Urinary bladder (tissue), 4 donors: ENCODE results near the gene HDLBP. TPM values are rescaled to one million over a fixed set of nuclear protein-coding genes. Genes with fewer than 3 reads are reported as not detected.

Experiments used
- DNase-seq: peaks from one replicate; pipeline ENCODE4 v3.0.0-alpha.2; 2015; ENCODE audit errors: extremely low spot score
- H3K27ac ChIP-seq: one replicate; pipeline ENCODE4 v1.5.1; 2013; ENCODE audit warnings: low read depth, mild to moderate bottlenecking, moderate library complexity
- H3K36me3 ChIP-seq: one replicate; pipeline ENCODE4 v1.6.1; 2013; ENCODE audit warnings: mild to moderate bottlenecking, moderate library complexity; ENCODE audit not compliant: insufficient read depth
- H3K4me1 ChIP-seq: one replicate; pipeline ENCODE4 v1.6.1; 2013; ENCODE audit warnings: mild to moderate bottlenecking, moderate library complexity; ENCODE audit not compliant: insufficient read depth
- H3K4me3 ChIP-seq: one replicate; pipeline ENCODE4 v1.5.1; 2013; ENCODE audit warnings: low read depth, low read length
- WGBS: extraction: QIAGEN DNeasy Blood & Tissue Kit; methylation state at CpG from one replicate; pipeline ENCODE4 v1.1.7; 2013; 5-methylcytosine and 5-hydroxymethylcytosine counted together
- polyA plus RNA-seq: library from polyadenylated mRNA; stranded (reverse); fragments of 200-250 nt; gene quantifications from one replicate; pipeline ENCODE4 v1.2.3, GENCODE V29; 2013
- total RNA-seq: library from RNA; depleted of rRNA; stranded (reverse); fragments of >200 nt; gene quantifications from one replicate; pipeline ENCODE4 v1.2.3, GENCODE V29; 2014
- donor health status: healthy with polysubstance abuse.
- donor health status: healthy.

The HDLBP gene
- total and polyA plus RNA-seq, 2 donors = 199 to 588 TPM

GRCh38 chr2:241215421-241215820 is 100.1 kb downstream of the HDLBP start:
- no peak overlapping the region for H3K4me3 ChIP-seq
- WGBS = 56% methylated on average over 9 of the region's 9 CpGs
- H3K27ac ChIP-seq = no peak overlapping the region
- H3K4me1 ChIP-seq = no peaks in the 10 kb centered on the region
- DNase-seq = no peak
- no peaks in the 10 kb centered on the region for H3K36me3 ChIP-seq

- DNase-seq = no peak
- 84% methylated on average over 12 of the region's 12 CpGs for WGBS
- Histone ChIP-seq H3K4me1 (no peaks in the 10 kb centered on the region), H3K36me3 (no peaks in the 10 kb centered on the region), H3K27ac (no peak overlapping the region), H3K4me3 (no peak overlapping the region)
These were observed 100.7 kb downstream of the HDLBP start for GRCh38 chr2:241214766-241215165.

DNA sequence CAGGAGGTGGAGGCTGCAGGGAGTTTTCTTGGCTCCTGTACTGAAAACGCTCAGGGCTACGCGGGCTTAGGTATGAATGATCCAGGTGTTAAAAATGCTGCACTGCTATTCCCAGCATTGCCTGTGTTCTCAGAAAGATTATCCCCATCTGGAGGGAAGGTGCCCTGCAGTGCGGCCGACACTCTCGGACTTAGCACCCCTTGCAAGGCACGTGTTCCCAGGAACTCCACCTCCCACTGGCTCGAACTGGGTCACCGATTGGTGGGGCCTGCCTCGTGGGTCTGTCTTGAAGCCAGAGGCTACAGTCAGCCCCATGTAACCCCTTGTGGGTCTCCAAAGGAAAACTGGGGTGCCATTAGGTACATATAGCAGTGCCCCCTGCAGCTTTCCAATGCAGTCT is 101.3 kb downstream of the HDLBP start:
- Histone ChIP-seq H3K4me1 (no peaks in the 10 kb centered on the region), H3K4me3 (no peak overlapping the region), H3K36me3 (no peaks in the 10 kb centered on the region), H3K27ac (no peak overlapping the region)
- WGBS = 48% methylated on average over 10 of the region's 10 CpGs
- no peak for DNase-seq

- no peaks in the 10 kb centered on the region for H3K36me3 ChIP-seq
- 64% methylated on average over 7 of the region's 7 CpGs for WGBS
- H3K4me1 ChIP-seq = no peaks in the 10 kb centered on the region
- DNase-seq = no peak
- no peak overlapping the region for H3K4me3 ChIP-seq
- H3K27ac ChIP-seq = no peak overlapping the region
These were observed 101.9 kb downstream of the HDLBP start for GRCh38 chr2:241213567-241213966.

DNA sequence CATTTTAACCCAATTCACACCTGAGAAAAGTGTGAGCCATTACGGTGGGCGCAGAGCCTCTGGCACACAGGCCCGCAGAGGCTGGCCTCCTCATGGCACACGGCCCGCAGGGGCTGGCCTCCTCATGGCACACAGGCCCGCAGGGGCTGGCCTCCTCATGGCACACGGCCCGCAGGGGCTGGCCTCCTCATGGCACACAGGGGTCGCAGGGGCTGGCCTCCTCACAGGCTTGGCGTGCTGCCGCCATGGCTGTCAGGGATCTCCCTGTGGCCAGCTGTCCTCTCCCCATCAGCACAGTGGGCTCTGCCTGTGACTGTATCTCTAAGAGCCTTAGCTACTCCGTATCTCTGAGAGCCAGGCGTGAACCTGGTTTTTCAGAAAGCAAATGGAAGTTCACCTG is 102.4 kb downstream of the HDLBP start:
- no peak for DNase-seq
- H3K4me3 ChIP-seq = no peak overlapping the region
- H3K36me3 ChIP-seq = no peaks in the 10 kb centered on the region
- 81% methylated on average over 13 of the region's 13 CpGs for WGBS
- no peaks in the 10 kb centered on the region for H3K4me1 ChIP-seq
- H3K27ac ChIP-seq = no peak overlapping the region

DNA sequence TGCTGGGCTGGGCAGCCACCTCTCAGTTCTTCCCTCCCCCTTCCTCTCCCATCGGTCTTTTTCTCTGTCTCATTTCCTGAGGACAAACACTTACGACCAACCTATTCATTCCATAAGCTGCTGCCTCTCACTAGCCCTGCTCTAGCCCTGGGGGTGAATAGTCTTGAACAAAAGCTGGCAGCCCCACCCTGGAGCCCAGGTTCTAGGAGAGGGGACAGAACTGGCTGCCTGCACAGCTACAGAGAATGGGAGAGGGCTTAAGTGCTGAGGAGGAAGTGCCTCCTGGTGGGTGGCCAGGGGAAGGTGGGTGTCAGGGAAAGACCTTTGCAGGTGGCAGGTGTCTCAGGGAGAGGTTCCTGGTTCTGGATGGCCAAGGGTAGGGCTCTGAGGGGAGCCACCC is 104.2 kb downstream of the HDLBP start:
- H3K27ac ChIP-seq = no peak overlapping the region
- DNase-seq = no peak
- H3K36me3 ChIP-seq = no peaks in the 10 kb centered on the region
- H3K4me3 ChIP-seq = no peak overlapping the region
- H3K4me1 ChIP-seq = no peaks in the 10 kb centered on the region
- WGBS = 19% methylated on average over 2 of the region's 2 CpGs

GRCh38 chr2:241209271-241209670 is 106.2 kb downstream of the HDLBP start:
- WGBS = 88% methylated on average over 33 of the region's 33 CpGs
- DNase-seq = no peak
- no peak overlapping the region for H3K27ac ChIP-seq
- H3K36me3 ChIP-seq = no peaks in the 10 kb centered on the region
- H3K4me1 ChIP-seq = no peaks in the 10 kb centered on the region
- no peak overlapping the region for H3K4me3 ChIP-seq

DNA sequence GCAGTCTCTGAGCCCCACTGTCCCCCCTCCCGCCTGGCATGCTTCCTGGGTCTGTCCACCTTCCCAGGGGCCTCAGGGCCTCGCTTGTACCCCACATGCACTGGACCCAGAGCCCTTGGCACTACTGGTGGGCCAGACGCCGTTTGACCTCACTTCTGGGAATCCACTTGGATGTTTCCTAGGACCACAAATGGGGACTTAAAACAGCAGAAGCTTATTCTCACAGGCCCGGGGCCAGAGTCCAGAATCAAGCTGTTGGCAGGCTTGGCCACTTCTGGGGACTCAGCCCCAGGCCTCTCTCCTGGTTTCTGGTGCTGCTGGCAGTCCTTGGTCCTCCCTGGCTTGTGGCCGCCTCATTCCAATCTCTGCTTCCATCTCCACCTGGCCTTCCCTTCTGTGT is 107.4 kb downstream of the HDLBP start:
- Histone ChIP-seq H3K36me3 (no peaks in the 10 kb centered on the region), H3K27ac (no peak overlapping the region), H3K4me1 (no peaks in the 10 kb centered on the region), H3K4me3 (no peak overlapping the region)
- DNase-seq = no peak
- 63% methylated on average over 6 of the region's 6 CpGs for WGBS

DNA sequence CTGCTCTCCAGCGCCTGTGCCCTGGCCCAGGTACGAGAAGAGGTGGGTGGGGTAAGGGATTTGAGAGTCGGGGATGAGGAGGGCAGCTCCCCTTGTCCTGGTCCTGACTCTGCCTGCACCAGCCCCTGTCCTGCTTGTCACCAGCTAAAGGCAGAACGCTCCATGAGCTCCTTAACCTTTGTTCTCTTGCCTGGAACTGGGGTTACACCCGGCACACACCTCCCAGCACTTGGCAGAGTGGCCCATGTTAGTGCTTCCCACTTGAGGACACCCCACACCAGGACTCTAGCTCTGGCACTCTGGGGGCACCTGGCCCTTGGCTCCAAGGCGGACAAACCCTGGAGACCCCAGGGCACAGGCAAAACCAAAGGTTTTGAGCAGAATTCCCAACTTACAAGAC is 107.8 kb downstream of the HDLBP start:
- DNase-seq = no peak
- H3K4me1 ChIP-seq = no peaks in the 10 kb centered on the region
- H3K4me3 ChIP-seq = no peak overlapping the region
- H3K27ac ChIP-seq = no peak overlapping the region
- H3K36me3 ChIP-seq = no peaks in the 10 kb centered on the region
- WGBS = 72% methylated on average over 6 of the region's 6 CpGs

GRCh38 chr2:241207151-241207550 is 108.3 kb downstream of the HDLBP start:
- WGBS = 71% methylated on average over 1 of the region's 1 CpG
- no peaks in the 10 kb centered on the region for H3K36me3 ChIP-seq
- H3K27ac ChIP-seq = no peak overlapping the region
- no peaks in the 10 kb centered on the region for H3K4me1 ChIP-seq
- H3K4me3 ChIP-seq = no peak overlapping the region
- no peak for DNase-seq

DNA sequence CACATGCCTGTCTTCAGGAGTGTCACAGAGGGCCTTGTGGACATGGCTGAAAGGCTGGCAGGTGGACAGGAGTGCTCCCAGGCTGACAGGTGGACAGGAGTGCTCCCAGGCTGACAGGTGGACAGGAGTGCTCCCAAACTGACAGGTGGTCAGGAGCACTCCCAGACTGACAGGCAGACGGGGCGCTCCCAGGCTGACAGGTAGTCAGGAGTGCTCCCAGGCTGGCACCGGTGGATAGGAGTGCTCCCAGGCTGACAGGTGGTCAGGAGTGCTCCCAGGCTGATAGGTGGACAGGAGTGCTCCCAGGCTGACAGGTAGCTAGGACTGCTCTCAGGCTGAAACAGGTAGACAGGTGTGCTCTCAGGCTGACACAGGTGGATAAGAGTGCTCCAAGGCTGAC is 110.4 kb downstream of the HDLBP start:
- no peak overlapping the region for H3K4me3 ChIP-seq
- no peaks in the 10 kb centered on the region for H3K4me1 ChIP-seq
- H3K27ac ChIP-seq = no peak overlapping the region
- H3K36me3 ChIP-seq = no peaks in the 10 kb centered on the region
- 93% methylated on average over 3 of the region's 3 CpGs for WGBS
- no peak for DNase-seq

- Histone ChIP-seq H3K27ac (no peak overlapping the region), H3K36me3 (no peaks in the 10 kb centered on the region), H3K4me1 (no peaks in the 10 kb centered on the region), H3K4me3 (no peak overlapping the region)
- 78% methylated on average over 4 of the region's 4 CpGs for WGBS
- DNase-seq = no peak
These were observed 111.0 kb downstream of the HDLBP start for GRCh38 chr2:241204490-241204889.

- no peaks in the 10 kb centered on the region for H3K36me3 ChIP-seq
- no peak for DNase-seq
- no peaks in the 10 kb centered on the region for H3K4me1 ChIP-seq
- 88% methylated on average over 10 of the region's 10 CpGs for WGBS
- H3K27ac ChIP-seq = no peak overlapping the region
- no peak overlapping the region for H3K4me3 ChIP-seq
These were observed 111.5 kb downstream of the HDLBP start for GRCh38 chr2:241204010-241204384.

DNA sequence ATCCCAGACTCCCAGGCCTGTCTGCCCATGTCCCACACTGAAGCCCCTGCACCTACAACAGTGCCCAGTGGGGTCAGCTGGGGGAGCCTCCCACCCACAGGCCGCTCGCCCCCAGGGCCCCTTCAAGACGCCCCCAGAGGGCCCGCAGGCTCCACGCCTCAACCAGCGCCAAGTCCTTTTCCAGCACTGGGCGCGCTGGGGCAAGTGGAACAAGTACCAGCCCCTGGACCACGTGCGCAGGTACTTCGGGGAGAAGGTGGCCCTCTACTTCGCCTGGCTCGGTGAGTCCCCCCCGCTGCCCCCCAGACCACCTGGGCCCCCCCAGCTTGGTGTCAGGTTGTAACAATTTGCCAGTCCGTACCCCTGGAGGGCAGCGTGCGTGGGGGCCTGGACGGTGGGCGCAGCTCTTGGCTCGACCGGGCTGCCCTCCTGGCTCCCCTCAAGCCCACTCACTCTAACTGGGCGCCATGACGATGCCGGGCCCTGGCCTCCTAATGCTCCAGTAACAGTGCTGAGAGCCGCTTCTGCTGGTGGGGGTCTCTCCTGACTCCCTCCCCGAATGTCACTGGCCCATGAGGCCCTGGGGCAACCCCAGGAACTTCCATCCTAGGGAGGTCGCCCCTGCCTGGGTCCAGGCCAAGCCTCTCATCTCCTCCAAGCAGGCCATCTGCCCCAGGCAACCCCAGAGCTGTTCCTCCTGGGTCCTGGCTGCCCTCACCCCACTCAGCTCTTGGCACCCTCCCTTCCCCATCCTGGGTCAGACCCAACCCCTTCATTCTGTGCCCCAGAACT is 112.1 kb downstream of the HDLBP start:
- Histone ChIP-seq H3K36me3 (no peaks in the 10 kb centered on the region), H3K27ac (no peak overlapping the region), H3K4me1 (no peaks in the 10 kb centered on the region), H3K4me3 (no peak overlapping the region)
- no peak for DNase-seq
- 93% methylated on average over 27 of the region's 27 CpGs for WGBS

- no peaks in the 10 kb centered on the region for H3K36me3 ChIP-seq
- no peak for DNase-seq
- 94% methylated on average over 9 of the region's 9 CpGs for WGBS
- H3K27ac ChIP-seq = no peak overlapping the region
- no peaks in the 10 kb centered on the region for H3K4me1 ChIP-seq
- no peak overlapping the region for H3K4me3 ChIP-seq
These were observed 112.8 kb downstream of the HDLBP start for GRCh38 chr2:241202681-241203080.
